ENCODE data around the gene RBBP8NL.

The RBBP8NL gene

GRCh38 chr20:62408640-62409039 is 18.7 kb downstream of the RBBP8NL start:
- TF ChIP-seq CTCF (IDR thresholded peaks at IDR 0.05; ENCODE audit: borderline replicate concordance, insufficient read depth, low read depth, low read length) = no peak
- H3K4me3 ChIP-seq (ENCODE audit: low read depth, low read length) = no peak overlapping the region

DNA sequence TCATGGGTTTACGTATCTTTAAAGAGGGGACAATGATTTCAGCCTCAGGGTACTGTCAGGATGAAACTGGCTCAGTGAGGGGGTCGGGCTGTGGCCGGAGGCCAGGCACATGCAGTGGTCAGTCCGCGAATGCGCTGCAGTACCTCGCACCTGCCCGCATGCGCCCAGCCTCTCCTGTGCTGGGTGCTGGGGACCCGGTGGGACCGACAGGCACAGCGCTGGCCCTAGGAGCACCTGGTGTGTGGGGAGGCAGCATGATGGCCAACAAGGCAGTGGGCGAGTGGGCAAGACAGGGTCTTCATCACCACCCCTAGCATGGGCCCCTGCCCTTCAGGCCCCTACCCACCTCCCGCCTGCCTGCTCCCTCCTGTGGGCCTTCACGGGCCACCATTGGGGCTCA is 19.3 kb downstream of the RBBP8NL start:
- no peak for TF ChIP-seq CTCF (IDR thresholded peaks at IDR 0.05; ENCODE audit: borderline replicate concordance, insufficient read depth, low read depth, low read length)
- no peak overlapping the region for H3K4me3 ChIP-seq (ENCODE audit: low read depth, low read length)

- peak within 1 kb of the TSS; percentile 65 for H3K4me3 ChIP-seq (ENCODE audit: low read depth, low read length)
- TF ChIP-seq CTCF (IDR thresholded peaks at IDR 0.05; ENCODE audit: borderline replicate concordance, insufficient read depth, low read depth, low read length) = no peak
These were observed 19.9 kb downstream of the RBBP8NL start, which contains the start of gene CABLES2 for GRCh38 chr20:62407221-62407992. Gene CABLES2, minus strand, starts transcription at chr20:62407285. Its CDS starts 9 bp downstream, at chr20:62407276.

DNA sequence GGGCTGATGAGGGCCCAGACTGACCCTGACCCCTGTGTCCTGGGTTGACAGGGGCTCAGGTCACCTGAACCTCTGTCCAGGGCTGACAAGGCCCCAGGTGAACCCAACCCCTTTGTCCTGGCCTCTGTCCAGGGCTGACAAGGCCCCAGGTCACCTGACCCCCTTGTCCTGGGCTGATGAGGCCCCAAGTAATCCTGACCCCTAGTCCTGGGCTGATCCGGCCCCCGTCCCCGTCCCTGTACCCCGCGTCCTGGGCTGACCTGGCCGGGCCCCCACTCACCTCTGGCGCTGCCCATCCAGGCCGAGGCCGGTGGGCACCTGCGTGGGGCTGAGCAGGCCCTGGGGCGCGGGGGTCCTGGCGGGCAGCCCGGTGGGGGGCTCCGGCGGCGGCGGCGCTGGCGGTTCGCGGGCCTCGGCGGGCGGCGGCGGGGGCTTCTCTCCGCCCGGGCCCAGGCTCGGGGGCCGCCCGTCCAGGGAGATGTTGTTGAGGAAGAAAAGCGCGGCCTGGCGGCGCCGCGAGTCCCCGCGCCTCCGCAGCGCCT is 20.6 kb downstream of the RBBP8NL start:
- peak overlapping the region; percentile 65 for H3K4me3 ChIP-seq (ENCODE audit: low read depth, low read length)
- TF ChIP-seq CTCF (IDR thresholded peaks at IDR 0.05; ENCODE audit: borderline replicate concordance, insufficient read depth, low read depth, low read length) = no peak

GRCh38 chr20:62405981-62406513 is 21.3 kb downstream of the RBBP8NL start:
- no peak for TF ChIP-seq CTCF (IDR thresholded peaks at IDR 0.05; ENCODE audit: borderline replicate concordance, insufficient read depth, low read depth, low read length)
- H3K4me3 ChIP-seq (ENCODE audit: low read depth, low read length) = peak overlapping the region; percentile 65

DNA sequence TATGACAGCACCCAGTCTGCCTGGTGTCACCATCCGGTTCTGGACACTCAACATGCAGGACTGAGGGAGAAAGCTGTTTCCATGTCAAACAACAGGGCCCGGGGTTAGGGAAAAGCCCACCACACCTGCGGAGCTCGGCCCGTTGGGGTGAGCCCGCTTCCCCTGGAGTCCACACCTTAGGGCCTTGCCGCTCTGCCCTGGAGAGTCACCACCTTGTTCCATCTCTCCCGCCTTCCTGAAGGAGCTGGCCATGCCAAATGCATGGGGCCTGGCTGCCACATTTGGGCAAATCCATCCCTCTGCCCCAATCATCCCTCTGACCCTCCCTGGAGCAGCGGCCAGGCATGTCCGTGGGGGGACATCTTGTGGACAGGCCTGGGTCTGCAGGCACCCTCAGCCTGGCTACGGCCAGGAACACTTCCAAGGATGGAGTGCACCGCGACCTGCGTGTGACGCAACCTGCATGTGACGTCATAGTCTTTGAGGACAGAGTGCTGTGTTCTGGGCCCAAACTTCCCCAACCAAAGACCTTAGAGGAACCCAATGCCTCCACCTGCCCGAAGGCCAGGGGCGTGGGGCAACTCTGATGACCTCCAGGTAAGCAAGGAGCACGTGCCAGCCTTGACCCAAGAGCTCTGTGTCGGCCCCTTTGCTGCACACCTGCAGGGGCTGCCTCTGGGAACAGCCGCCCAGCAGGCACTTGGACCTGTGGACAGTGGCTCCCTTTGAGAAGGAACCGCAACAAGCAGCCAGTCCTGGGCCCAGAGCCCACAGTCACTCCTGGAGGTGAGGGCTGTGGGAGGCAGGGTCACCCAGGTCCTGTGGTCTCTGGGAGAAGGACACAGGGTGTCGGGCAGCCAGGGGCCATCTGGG is 22.0 kb downstream of the RBBP8NL start:
- TF ChIP-seq CTCF (IDR thresholded peaks at IDR 0.05; ENCODE audit: borderline replicate concordance, insufficient read depth, low read depth, low read length) = peak; percentile 23; the same call in 1 of the 2 replicates
- peak overlapping the region; percentile 65 for H3K4me3 ChIP-seq (ENCODE audit: low read depth, low read length)

All from GM12875 (cell line).